ENCODE results near the gene STT3A.

Gene STT3A

GRCh38 chr11:125588505-125588904 lies 4.1 kb upstream of the STT3A start:
- peak; percentile 9 for DNase-seq (ENCODE audit: low spot score)

- peak; percentile 32 for DNase-seq (ENCODE audit: low spot score)
These were observed 875 bp upstream of the STT3A start for GRCh38 chr11:125591649-125592304.

- DNase-seq (ENCODE audit: low spot score), result peak; percentile 21
These were observed 615 bp downstream of the STT3A start for GRCh38 chr11:125593114-125593820.

- DNase-seq (ENCODE audit: low spot score), result no peak
These were observed 2.3 kb downstream of the STT3A start for GRCh38 chr11:125594958-125595357.

GRCh38 chr11:125600663-125601062 lies 8.0 kb downstream of the STT3A start:
- DNase-seq (ENCODE audit: low spot score), result no peak

GRCh38 chr11:125603207-125603606 lies 10.6 kb downstream of the STT3A start:
- no peak for DNase-seq (ENCODE audit: low spot score)

GRCh38 chr11:125605417-125605816 lies 12.8 kb downstream of the STT3A start:
- DNase-seq (ENCODE audit: low spot score), result no peak

GRCh38 chr11:125609545-125609944 lies 16.9 kb downstream of the STT3A start:
- no peak for DNase-seq (ENCODE audit: low spot score)

- no peak for DNase-seq (ENCODE audit: low spot score)
These were observed 25.7 kb downstream of the STT3A start for GRCh38 chr11:125618383-125618782.

- DNase-seq (ENCODE audit: low spot score), result peak; percentile 58
These were observed 29.3 kb downstream of the STT3A start for GRCh38 chr11:125621995-125622394.

- DNase-seq (ENCODE audit: low spot score), result no peak
These were observed 30.4 kb downstream of the STT3A start for GRCh38 chr11:125623064-125623463.

GRCh38 chr11:125624756-125625213 lies 32.1 kb downstream of the STT3A start, which contains the start of gene CHEK1:
CHEK1 (plus strand) TSS chr11:125625163; CDS start chr11:125626769, 1,606 bp downstream.
- DNase-seq (ENCODE audit: low spot score), result no peak

- peak; percentile 5 for DNase-seq (ENCODE audit: low spot score)
These were observed 32.6 kb downstream of the STT3A start for GRCh38 chr11:125625225-125625629.

- peak; percentile 56 for DNase-seq (ENCODE audit: low spot score)
These were observed 33.1 kb downstream of the STT3A start for GRCh38 chr11:125625630-125626287.

GRCh38 chr11:125626288-125626950 lies 33.8 kb downstream of the STT3A start:
- peak; percentile 6 for DNase-seq (ENCODE audit: low spot score)

GRCh38 chr11:125627236-125627910 lies 34.7 kb downstream of the STT3A start:
- no peak for DNase-seq (ENCODE audit: low spot score)

GRCh38 chr11:125637840-125638239 lies 45.2 kb downstream of the STT3A start:
- DNase-seq (ENCODE audit: low spot score), result no peak

GRCh38 chr11:125638315-125638714 lies 45.7 kb downstream of the STT3A start:
- no peak for DNase-seq (ENCODE audit: low spot score)

- DNase-seq (ENCODE audit: low spot score), result no peak
These were observed 53.2 kb downstream of the STT3A start for GRCh38 chr11:125645871-125646270.

GRCh38 chr11:125649465-125650166 lies 57.0 kb downstream of the STT3A start:
- no peak for DNase-seq (ENCODE audit: low spot score)

GRCh38 chr11:125662689-125663088 lies 70.0 kb downstream of the STT3A start:
- DNase-seq (ENCODE audit: low spot score), result no peak
